Esophagus muscularis mucosa (tissue), 4 donors: ENCODE data around the gene PBX4. TPM values are rescaled to one million over a fixed set of nuclear protein-coding genes. Genes with fewer than 3 reads are reported as not detected.
A peak's percentile ranks its signal among the peaks of the same experiment; 100 is the strongest.

ENCODE experiments used
- DNase-seq: peaks from one replicate; pipeline ENCODE4 v3.0.0-alpha.2; 2017; ENCODE audit errors: extremely low spot score
- H3K27ac ChIP-seq, 4 donors: fragments of 200-600 bp; sonication (generic); replicated peaks in 1 of 4; 1 replicate in 3 of 4; 2 replicates in 1 of 4; pipeline ENCODE4 v1.5.1; 2016 to 2019; ENCODE audit warnings: mild to moderate bottlenecking in 1 of 4
- H3K27me3 ChIP-seq, 4 donors: fragments of 200-600 bp; sonication (generic); one replicate each; pipeline versions ENCODE4 v1.5.1 to v1.6.0; 2016 to 2019
- H3K36me3 ChIP-seq, 4 donors: fragments of 200-600 bp; sonication (generic); one replicate each; pipeline ENCODE4 v1.5.1; 2016 to 2019
- H3K4me1 ChIP-seq, 4 donors: fragments of 200-600 bp; sonication (generic); one replicate each; pipeline ENCODE4 v1.5.1; 2016 to 2019
- H3K4me3 ChIP-seq, 4 donors: fragments of 200-600 bp; sonication (generic); 1 replicate in 2 of 4; 2 replicates in 2 of 4; pipeline ENCODE4 v1.5.1; 2016 to 2019; ENCODE audit warnings: mild to moderate bottlenecking in 4 of 4, moderate library complexity in 1 of 4
- H3K9me3 ChIP-seq, 4 donors: fragments of 200-600 bp; sonication (generic); 1 replicate in 3 of 4; 2 replicates in 1 of 4; pipeline ENCODE4 v1.5.1; 2016 to 2019
- CTCF ChIP-seq, 3 experiments: fragments of 200-600 bp in 2 of 3; fragments of 450-650 bp in 1 of 3; sonication (generic) in 2 of 3; IDR thresholded peaks; one replicate each; pipeline ENCODE4 v1.5.1; 2017 to 2019; ENCODE audit warnings: antibody characterized with exemption in 3 of 3, mild to moderate bottlenecking in 2 of 3, moderate library complexity in 1 of 3
- EP300 ChIP-seq: sonication (generic); formaldehyde crosslinking; IDR thresholded peaks from one replicate; pipeline ENCODE4 v1.6.1; 2017; ENCODE audit warnings: antibody characterized with exemption
- POLR2A ChIP-seq: fragments of 450-650 bp; IDR thresholded peaks from one replicate; pipeline ENCODE4 v1.6.1; 2017; ENCODE audit warnings: antibody characterized with exemption, moderate library complexity, mild to moderate bottlenecking, low read depth
- POLR2AphosphoS5 ChIP-seq, 2 donors: sonication (generic); formaldehyde crosslinking; IDR thresholded peaks; one replicate each; pipeline ENCODE4 v1.6.1; 2017; ENCODE audit warnings: antibody characterized with exemption in 2 of 2
- WGBS: methylation state at CpG from one replicate; pipeline ENCODE4 v1.1.5; 2018; 5-methylcytosine and 5-hydroxymethylcytosine counted together
- intact Hi-C: fragments of 100-400 bp; cut with DNase I; formaldehyde crosslinking; loops from one replicate; pipeline ENCODE4 v1.15.1; 2023
- total RNA-seq, 4 donors: library from RNA; depleted of rRNA; stranded (reverse); fragments of >200 nt; gene quantifications; one replicate each; pipeline versions ENCODE4 v1.1.0 to v1.2.1, GENCODE V29; 2016

PBX4 gene
- total RNA-seq, 4 donors from 2014 or later, result 0.66 to 3.7 (median 0.98) TPM; not detected in 1

- no peak for DNase-seq
- H3K9me3 ChIP-seq, result no peaks in the 10 kb centered on the region
- no peaks in the 10 kb centered on the region for H3K36me3 ChIP-seq
- WGBS, result 88% methylated on average over 16 of the region's 19 CpGs
- TF ChIP-seq POLR2AphosphoS5 (IDR thresholded peaks at IDR 0.05) (no peak), EP300 (no peak), POLR2A (no peak)
- no peak overlapping the region for H3K4me3 ChIP-seq
- peaks cover 14 to 20% (median 19%) of the 10 kb centered on the region in 4 donors for H3K4me1 ChIP-seq
- peaks cover 0 to 33% (median 10%) of the 10 kb centered on the region in 4 donors for H3K27me3 ChIP-seq
- intact Hi-C loops, result no loop called here
- no peak overlapping the region for H3K27ac ChIP-seq
Observed at GRCh38 chr19:19624032-19624570, 5.6 kb upstream of the PBX4 start.

- Histone ChIP-seq H3K27me3 (peaks cover 5 to 34% (median 7%) of the 10 kb centered on the region in 4 donors), H3K36me3 (no peaks in the 10 kb centered on the region), H3K4me1 (peaks cover 10 to 22% (median 21%) of the 10 kb centered on the region in 4 donors), H3K27ac (no peak overlapping the region), H3K9me3 (no peaks in the 10 kb centered on the region), H3K4me3 (no peak overlapping the region)
- intact Hi-C loops, result no loop called here
- TF ChIP-seq CTCF (IDR thresholded peaks at IDR 0.05) (no peak), EP300 (no peak)
- DNase-seq, result no peak
- WGBS, result 78% methylated on average over 5 of the region's 5 CpGs
Observed at GRCh38 chr19:19623383-19623782, 4.9 kb upstream of the PBX4 start.

GRCh38 chr19:19619849-19620210 is 1.3 kb upstream of the PBX4 start:
- Histone ChIP-seq H3K4me3 (no peak overlapping the region), H3K27ac (no peak overlapping the region), H3K9me3 (no peaks in the 10 kb centered on the region), H3K27me3 (peaks cover 0 to 41% (median 6%) of the 10 kb centered on the region in 4 donors), H3K4me1 (peaks cover 2 to 15% (median 13%) of the 10 kb centered on the region in 4 donors), H3K36me3 (no peaks in the 10 kb centered on the region)
- 74% methylated on average over 7 of the region's 7 CpGs for WGBS
- no peak for TF ChIP-seq POLR2AphosphoS5 (IDR thresholded peaks at IDR 0.05)
- TF ChIP-seq CTCF (IDR thresholded peaks at IDR 0.05), result no peak
- no peak for TF ChIP-seq POLR2A
- no peak for TF ChIP-seq EP300
- no peak for DNase-seq
- intact Hi-C loops, result no loop called here

- Histone ChIP-seq H3K4me3 (peak overlapping the region; percentile 43 to 61 (median 47)), H3K27me3 (peaks cover 0 to 46% (median 6%) of the 10 kb centered on the region in 4 donors), H3K36me3 (no peaks in the 10 kb centered on the region), H3K9me3 (no peaks in the 10 kb centered on the region), H3K27ac (no peak overlapping the region), H3K4me1 (peaks cover 2 to 15% (median 13%) of the 10 kb centered on the region in 4 donors)
- intact Hi-C loops, result no loop called here
- TF ChIP-seq POLR2AphosphoS5 (IDR thresholded peaks at IDR 0.05) (no peak), POLR2A (no peak), EP300 (no peak), CTCF (IDR thresholded peaks at IDR 0.05) (no peak)
- WGBS, result 58% methylated on average over 21 of the region's 21 CpGs
- DNase-seq, result no peak
Observed at GRCh38 chr19:19619181-19619848, 828 bp upstream of the PBX4 start.

- no peak for TF ChIP-seq CTCF (IDR thresholded peaks at IDR 0.05)
- no peak for TF ChIP-seq EP300
- no peak for TF ChIP-seq POLR2AphosphoS5 (IDR thresholded peaks at IDR 0.05)
- TF ChIP-seq POLR2A, result no peak
- intact Hi-C loops, result no loop called here
- H3K36me3 ChIP-seq, result no peaks in the 10 kb centered on the region
- 90% methylated on average over 3 of the region's 3 CpGs for WGBS
- no peak overlapping the region for H3K4me3 ChIP-seq
- peaks cover 2 to 15% (median 13%) of the 10 kb centered on the region in 4 donors for H3K4me1 ChIP-seq
- peaks cover 0 to 65% (median 6%) of the 10 kb centered on the region in 4 donors for H3K27me3 ChIP-seq
- H3K27ac ChIP-seq, result no peak overlapping the region
- H3K9me3 ChIP-seq, result no peaks in the 10 kb centered on the region
- no peak for DNase-seq
Observed at GRCh38 chr19:19615086-19615485, 3.4 kb downstream of the PBX4 start.
